Liver (tissue), 9 donors: ENCODE results near the gene OSTN. TPM values are rescaled to one million over a fixed set of nuclear protein-coding genes. Genes with fewer than 3 reads are reported as not detected.

Source experiments
- DNase-seq: peaks from one replicate; pipeline ENCODE4 v3.0.0-alpha.2; 2017; ENCODE audit warnings: low spot score
- H3K27ac ChIP-seq, 2 donors: one replicate each; pipeline ENCODE4 v1.7.0; 2013; ENCODE audit warnings: inconsistent platforms in 2 of 2, low read length in 2 of 2, control low read depth in 1 of 2, low read depth in 1 of 2, mild to moderate bottlenecking in 1 of 2
- H3K27me3 ChIP-seq, 4 donors: one replicate each; pipeline versions ENCODE4 v1.6.1 to v1.7.0; 2013; ENCODE audit warnings: low read length in 3 of 4, inconsistent platforms in 1 of 4, mild to moderate bottlenecking in 1 of 4, moderate library complexity in 1 of 4; ENCODE audit not compliant: control insufficient read depth in 4 of 4, insufficient read depth in 4 of 4
- H3K36me3 ChIP-seq, 4 donors: one replicate each; pipeline versions ENCODE4 v1.6.1 to v1.7.0; 2013; ENCODE audit warnings: low read length in 3 of 4, mild to moderate bottlenecking in 3 of 4, low read depth in 1 of 4, moderate library complexity in 1 of 4; ENCODE audit not compliant: control insufficient read depth in 4 of 4, insufficient read depth in 3 of 4
- H3K4me1 ChIP-seq, 4 donors: one replicate each; pipeline versions ENCODE4 v1.6.1 to v1.7.0; 2013; ENCODE audit warnings: low read length in 3 of 4, mild to moderate bottlenecking in 3 of 4, moderate library complexity in 1 of 4; ENCODE audit not compliant: control insufficient read depth in 4 of 4, insufficient read depth in 4 of 4
- H3K4me3 ChIP-seq, 3 donors: one replicate each; pipeline versions ENCODE4 v1.6.1 to v1.7.0; 2013; ENCODE audit warnings: low read length in 3 of 3, control low read depth in 1 of 3, low read depth in 1 of 3, mild to moderate bottlenecking in 1 of 3
- H3K9ac ChIP-seq, 2 donors: one replicate each; pipeline ENCODE4 v1.7.0; 2013; ENCODE audit warnings: low read length in 2 of 2, mild to moderate bottlenecking in 2 of 2, moderate library complexity in 2 of 2, control low read depth in 1 of 2, low read depth in 1 of 2
- H3K9me3 ChIP-seq, 4 donors: one replicate each; pipeline versions ENCODE4 v1.6.1 to v1.7.0; 2013; ENCODE audit warnings: low read length in 3 of 4; ENCODE audit not compliant: control insufficient read depth in 4 of 4
- ATF3 ChIP-seq: IDR thresholded peaks from 2 replicates; pipeline ENCODE4 v1.6.1; 2016; ENCODE audit warnings: antibody characterized with exemption
- CTCF ChIP-seq: fragments of 150-350 bp; IDR thresholded peaks from 2 replicates; pipeline ENCODE4 v1.5.1; 2017; ENCODE audit warnings: improper control_type of control experiment, low read depth, low read length; ENCODE audit not compliant: missing input control
- EGR1 ChIP-seq, 2 donors: IDR thresholded peaks; 2 replicates each; pipeline ENCODE4 v1.6.1; 2016 to 2018; ENCODE audit warnings: antibody characterized with exemption in 2 of 2, low read depth in 2 of 2
- FOXA1 ChIP-seq: IDR thresholded peaks from 2 replicates; pipeline ENCODE4 v1.6.1; 2016; ENCODE audit warnings: antibody characterized with exemption
- FOXA2 ChIP-seq: IDR thresholded peaks from 2 replicates; pipeline ENCODE4 v1.6.1; 2016; ENCODE audit warnings: antibody characterized with exemption
- GABPA ChIP-seq, 2 donors: IDR thresholded peaks in 1 of 2; conservative IDR thresholded peaks in 1 of 2; 2 replicates each; pipeline ENCODE4 v1.6.1; 2016; ENCODE audit warnings: antibody characterized with exemption in 2 of 2, mild to moderate bottlenecking in 1 of 2, moderate library complexity in 1 of 2
- HNF4A ChIP-seq, 2 donors: conservative IDR thresholded peaks; 2 replicates each; pipeline ENCODE4 v1.6.1; 2016; ENCODE audit warnings: antibody characterized with exemption in 2 of 2, mild to moderate bottlenecking in 2 of 2
- HNF4G ChIP-seq: IDR thresholded peaks from 2 replicates; pipeline ENCODE4 v1.6.1; 2016; ENCODE audit warnings: antibody characterized with exemption
- JUND ChIP-seq, 2 donors: IDR thresholded peaks; 2 replicates each; pipeline ENCODE4 v1.6.1; 2016; ENCODE audit warnings: antibody characterized with exemption in 2 of 2
- MAX ChIP-seq: IDR thresholded peaks from 2 replicates; pipeline ENCODE4 v1.6.1; 2016; ENCODE audit warnings: antibody characterized with exemption
- NR2F2 ChIP-seq: IDR thresholded peaks from 2 replicates; pipeline ENCODE4 v1.6.1; 2016; ENCODE audit warnings: antibody characterized with exemption
- RAD21 ChIP-seq, 2 donors: IDR thresholded peaks; 2 replicates each; pipeline ENCODE4 v1.6.1; 2016; ENCODE audit warnings: antibody characterized with exemption in 2 of 2, mild to moderate bottlenecking in 2 of 2
- REST ChIP-seq: IDR thresholded peaks from 2 replicates; pipeline ENCODE4 v1.6.1; 2016; ENCODE audit warnings: antibody characterized with exemption, mild to moderate bottlenecking
- RXRA ChIP-seq, 2 donors: IDR thresholded peaks; 2 replicates each; pipeline ENCODE4 v1.6.1; 2017 to 2018; ENCODE audit warnings: antibody characterized with exemption in 2 of 2, mild to moderate bottlenecking in 1 of 2
- SP1 ChIP-seq: IDR thresholded peaks from 2 replicates; pipeline ENCODE4 v1.6.1; 2018; ENCODE audit warnings: antibody characterized with exemption, mild to moderate bottlenecking
- TAF1 ChIP-seq: conservative IDR thresholded peaks from 2 replicates; pipeline ENCODE4 v1.6.1; 2016; ENCODE audit warnings: antibody characterized with exemption, mild to moderate bottlenecking
- YY1 ChIP-seq: IDR thresholded peaks from 2 replicates; pipeline ENCODE4 v1.6.1; 2016; ENCODE audit warnings: antibody characterized with exemption, mild to moderate bottlenecking
- ZBTB33 ChIP-seq: IDR thresholded peaks from 2 replicates; pipeline ENCODE4 v1.6.1; 2016; ENCODE audit warnings: antibody characterized with exemption
- WGBS: extraction: QIAGEN DNeasy Blood & Tissue Kit; methylation state at CpG from one replicate; pipeline ENCODE4 v1.1.7; 2013; 5-methylcytosine and 5-hydroxymethylcytosine counted together
- polyA plus RNA-seq, 2 donors: library from polyadenylated mRNA; stranded (reverse) in 1 of 2; unstranded in 1 of 2; fragments of 200-250 nt in 1 of 2; fragments of >200 nt in 1 of 2; fragmentation: Nextera tagmentation in 1 of 2; extraction: Ambion mirVana in 1 of 2; gene quantifications; one replicate each; pipeline versions ENCODE4 v1.2.1 to v1.2.3, GENCODE V29; 2013 to 2015
- total RNA-seq, 2 donors: library from RNA; depleted of rRNA; stranded (reverse); fragments of >200 nt; gene quantifications; one replicate each; pipeline ENCODE4 v1.2.3, GENCODE V29; 2014
- donor health status: healthy.
- donor health status: healthy.
- donor health status: healthy.
- donor health status: healthy.
- donor health status: healthy.

OSTN gene
- total and polyA plus RNA-seq, 4 donors, result not detected

- no peak for TF ChIP-seq ZBTB33
- no peak for TF ChIP-seq GABPA (IDR thresholded peaks at IDR 0.05 in 1 of 2, conservative IDR thresholded peaks at IDR 0.05 in 1 of 2)
- no peak for TF ChIP-seq YY1
- no peak for TF ChIP-seq TAF1
- no peak for TF ChIP-seq FOXA1
Observed at GRCh38 chr3:191283400-191283799, 84.4 kb downstream of the OSTN start (continued).

- Histone ChIP-seq H3K4me1 (no peaks in the 10 kb centered on the region), H3K36me3 (no peaks in the 10 kb centered on the region), H3K9ac (no peak overlapping the region), H3K4me3 (no peak overlapping the region), H3K9me3 (no peaks in the 10 kb centered on the region), H3K27ac (no peak overlapping the region), H3K27me3 (no peaks in the 10 kb centered on the region)
- WGBS, result 73% methylated on average over 4 of the region's 4 CpGs
- TF ChIP-seq RXRA (IDR thresholded peaks at IDR 0.05), result no peak
- TF ChIP-seq NR2F2, result no peak
- no peak for TF ChIP-seq REST
- TF ChIP-seq SP1, result no peak
- TF ChIP-seq JUND (IDR thresholded peaks at IDR 0.05), result no peak
- no peak for TF ChIP-seq MAX
- no peak for TF ChIP-seq ZBTB33
- TF ChIP-seq HNF4G, result no peak
- no peak for TF ChIP-seq CTCF
- no peak for TF ChIP-seq EGR1 (IDR thresholded peaks at IDR 0.05; ENCODE audit: low read depth in 2 of 2)
- TF ChIP-seq ATF3, result no peak
- TF ChIP-seq RAD21 (IDR thresholded peaks at IDR 0.05), result no peak
- no peak for TF ChIP-seq FOXA2
- TF ChIP-seq TAF1, result no peak
- no peak for TF ChIP-seq YY1
- TF ChIP-seq FOXA1, result no peak
- no peak for TF ChIP-seq HNF4A (conservative IDR thresholded peaks at IDR 0.05)
- no peak for DNase-seq
Observed at GRCh38 chr3:191290311-191291025, 91.4 kb downstream of the OSTN start.
